Naive thymus-derived CD4-positive, alpha-beta T cell (primary cell): Measurements from ENCODE around the gene AMIGO3. TPM values are rescaled to one million over a fixed set of nuclear protein-coding genes. Genes with fewer than 3 reads are reported as not detected.
A peak's percentile ranks its signal among the peaks of the same experiment; 100 is the strongest.
"Not testable (repeated sequence)": the region's sequence is repeated elsewhere in the genome, so short reads cannot be mapped to it uniquely, and the experiment has no call there.

Experiments
- ATAC-seq: fragments of 150-1000 bp; cut with Tn5 transposase; 2 replicates; pipeline ENCODE4 v1.10.0; 2021; ENCODE audit warnings: mild to moderate bottlenecking, moderate library complexity
- CTCF ChIA-PET: fragments of 350-600 bp; sonication (Branson Sonifier 250); formaldehyde crosslinking; loops from one replicate; lab custom pipeline; 2021; ENCODE audit warnings: antibody characterized with exemption; lab: Charles Lee
- POLR2A ChIA-PET: fragments of 350-600 bp; sonication (Branson Sonifier 250); formaldehyde crosslinking; loops from one replicate; lab custom pipeline; 2021; ENCODE audit warnings: antibody characterized with exemption, inconsistent platforms; lab: Charles Lee
- DNase-seq, 9 donors: peaks; one replicate each; pipeline versions ENCODE4 v3.0.0 to v3.0.0-alpha.2; 2020 to 2022; ENCODE audit warnings: mixed read lengths in 1 of 9
- H3K27ac ChIP-seq: one replicate; pipeline ENCODE4 v1.7.0; 2013; ENCODE audit warnings: mild to moderate bottlenecking, low read depth, low read length, moderate library complexity
- H3K27me3 ChIP-seq, 2 donors: one replicate each; pipeline ENCODE4 v1.7.0; 2013; ENCODE audit warnings: low read length in 2 of 2, mild to moderate bottlenecking in 2 of 2, moderate library complexity in 2 of 2; ENCODE audit not compliant: control insufficient read depth in 2 of 2, insufficient read depth in 2 of 2
- H3K36me3 ChIP-seq, 3 experiments: 1 replicate in 2 of 3; 2 replicates in 1 of 3; pipeline ENCODE4 v1.7.0; 2013; ENCODE audit warnings: low read length in 3 of 3, mild to moderate bottlenecking in 3 of 3, moderate library complexity in 1 of 3; ENCODE audit not compliant: insufficient read depth in 3 of 3, control insufficient read depth in 2 of 3
- H3K4me1 ChIP-seq, 2 donors: one replicate each; pipeline ENCODE4 v1.7.0; 2013; ENCODE audit warnings: low read length in 2 of 2, mild to moderate bottlenecking in 2 of 2, moderate library complexity in 1 of 2; ENCODE audit not compliant: control insufficient read depth in 2 of 2, insufficient read depth in 2 of 2
- H3K4me3 ChIP-seq: 2 replicates; pipeline ENCODE4 v1.7.0; 2013; ENCODE audit warnings: mild to moderate bottlenecking, low read length
- H3K9me3 ChIP-seq, 3 experiments: 1 replicate in 2 of 3; 2 replicates in 1 of 3; pipeline ENCODE4 v1.7.0; 2013; ENCODE audit warnings: low read length in 3 of 3; ENCODE audit not compliant: control insufficient read depth in 2 of 3
- H3K27ac Mint-ChIP-seq, 9 donors: one replicate each; pipeline ENCODE4 v1.8.0; 2020 to 2022; ENCODE audit warnings: mixed read lengths in 9 of 9, mild to moderate bottlenecking in 8 of 9, moderate library complexity in 5 of 9, inconsistent platforms in 2 of 9
- H3K27me3 Mint-ChIP-seq, 5 donors: one replicate each; pipeline ENCODE4 v1.8.0; 2021 to 2022; ENCODE audit warnings: mixed read lengths in 5 of 5, mild to moderate bottlenecking in 1 of 5
- H3K36me3 Mint-ChIP-seq, 5 donors: one replicate each; pipeline ENCODE4 v1.8.0; 2020 to 2022; ENCODE audit warnings: mixed read lengths in 5 of 5, mild to moderate bottlenecking in 3 of 5, inconsistent platforms in 1 of 5
- H3K4me1 Mint-ChIP-seq, 7 donors: one replicate each; pipeline ENCODE4 v1.8.0; 2020 to 2022; ENCODE audit warnings: mixed read lengths in 7 of 7, mild to moderate bottlenecking in 3 of 7, inconsistent platforms in 1 of 7
- H3K4me3 Mint-ChIP-seq, 10 donors: one replicate each; pipeline ENCODE4 v1.8.0; 2020 to 2022; ENCODE audit warnings: mild to moderate bottlenecking in 10 of 10, mixed read lengths in 10 of 10, moderate library complexity in 6 of 10, inconsistent platforms in 2 of 10
- H3K9me3 Mint-ChIP-seq, 11 donors: one replicate each; pipeline ENCODE4 v1.8.0; 2020 to 2022; ENCODE audit warnings: mixed read lengths in 11 of 11, mild to moderate bottlenecking in 4 of 11, inconsistent platforms in 1 of 11, moderate library complexity in 1 of 11
- intact Hi-C, 2 donors: fragments of 100-400 bp; cut with micrococcal nuclease; formaldehyde crosslinking; loops; one replicate each; pipeline ENCODE4 v1.15.1; 2023
- polyA plus RNA-seq, 2 donors: library from polyadenylated mRNA; unstranded; fragments of 300-500 nt; fragmentation: Illumina TruSeq; gene quantifications; one replicate each; pipeline ENCODE4 v1.2.3, GENCODE V29; 2021
- total RNA-seq, 6 experiments: library from RNA in 5 of 6; stranded (reverse) in 5 of 6; gene quantifications; 1 replicate in 5 of 6; 2 replicates in 1 of 6; pipeline ENCODE4 v1.2.3 and lab custom pipeline; 2021 to 2026

The AMIGO3 gene
- total and polyA plus RNA-seq, 7 experiments from 2014 or later: 0.16 to 1.8 (median 0.41) TPM; not detected in 3

GRCh38 chr3:49688338-49689045, 31.0 kb downstream of the AMIGO3 start:
- CTCF ChIA-PET: not testable (repeated sequence)
- H3K4me1 Mint-ChIP-seq: peaks cover 13 to 47% (median 34%) of the 10 kb centered on the region in 7 donors
- intact Hi-C loops: loop anchor here (1.0 to 5.0 kb wide), 5 partner anchors 14 to 241 kb away; partner anchors contain the start of genes APEH (in 2 of the 2), AMIGO3 (in 1 of the 2), GMPPB (in 1 of the 2) and MON1A (in 1 of the 2)

GRCh38 chr3:49687424-49687795, 32.1 kb downstream of the AMIGO3 start:
- H3K27me3 ChIP-seq, POLR2A ChIA-PET, H3K27me3 Mint-ChIP-seq, H3K36me3 Mint-ChIP-seq, ATAC-seq, H3K9me3 ChIP-seq, DNase-seq, CTCF ChIA-PET, H3K27ac ChIP-seq, H3K4me3 ChIP-seq, H3K9me3 Mint-ChIP-seq: not testable (repeated sequence)
- Mint-ChIP-seq H3K27ac (peak overlapping the region in 2 of 9 donors; percentile 31 to 46), H3K4me3 (peak overlapping the region in 8 of 10 donors; percentile 36 to 99 (median 76)), H3K4me1 (peaks cover 12 to 43% (median 31%) of the 10 kb centered on the region in 7 donors)
- Histone ChIP-seq H3K4me1 (peaks cover 6 to 13% of the 10 kb centered on the region in 2 donors), H3K36me3 (peaks cover 0 to 23% (median 0%) of the 10 kb centered on the region in 3 experiments)
- intact Hi-C loops: loop anchor here in 1 of 2 donors (5.0 kb wide), 1 partner anchor 35 kb away; the partner anchor contains the start of gene GMPPB

More at GRCh38 chr3:49688338-49689045, 31.0 kb downstream of the AMIGO3 start:
- not testable (repeated sequence) for H3K36me3 Mint-ChIP-seq, H3K27me3 ChIP-seq, ATAC-seq, H3K9me3 ChIP-seq, DNase-seq, H3K9me3 Mint-ChIP-seq, H3K27me3 Mint-ChIP-seq
- H3K27ac ChIP-seq: peak overlapping the region; percentile 82
- H3K4me1 ChIP-seq: peaks cover 6 to 13% of the 10 kb centered on the region in 2 donors
- H3K27ac Mint-ChIP-seq: peak overlapping the region; percentile 87 to 99 (median 95)
- POLR2A ChIA-PET: interaction anchor here (1.1 to 1.3 kb wide), 2 partner anchors 11 to 15 kb away, joined by 4 to 5 read pairs; no protein-coding TSS in a partner anchor
- peak overlapping the region; percentile 97 for H3K4me3 ChIP-seq
- peak overlapping the region; percentile 84 to 99 (median 96) for H3K4me3 Mint-ChIP-seq
- H3K36me3 ChIP-seq: peaks cover 0 to 12% (median 0%) of the 10 kb centered on the region in 3 experiments

- H3K27me3 ChIP-seq, H3K36me3 Mint-ChIP-seq, POLR2A ChIA-PET, H3K27ac ChIP-seq, CTCF ChIA-PET, H3K9me3 ChIP-seq, H3K27me3 Mint-ChIP-seq, H3K9me3 Mint-ChIP-seq: not testable (repeated sequence)
- Histone ChIP-seq H3K4me3 (peak overlapping the region; percentile 46), H3K4me1 (peaks cover 6 to 13% of the 10 kb centered on the region in 2 donors), H3K36me3 (peaks cover 0 to 28% (median 2%) of the 10 kb centered on the region in 3 experiments)
- Mint-ChIP-seq H3K4me1 (peaks cover 12 to 42% (median 31%) of the 10 kb centered on the region in 7 donors), H3K4me3 (peak overlapping the region in 9 of 10 donors; percentile 36 to 99 (median 76)), H3K27ac (peak overlapping the region in 1 of 9 donors; percentile 31)
- intact Hi-C loops: loop anchor here in 1 of 2 donors (5.0 kb wide), 1 partner anchor 35 kb away; the partner anchor contains the start of gene GMPPB
- ATAC-seq (peak; percentile 16), DNase-seq (peak in 6 of 9 donors; percentile 19 to 44 (median 25))
These were observed 32.6 kb downstream of the AMIGO3 start for GRCh38 chr3:49686769-49687423.

- DNase-seq (peak in 6 of 9 donors; percentile 21 to 46 (median 33)), ATAC-seq (peak; percentile 33)
- H3K27me3 Mint-ChIP-seq, H3K36me3 Mint-ChIP-seq, H3K9me3 ChIP-seq, H3K9me3 Mint-ChIP-seq, CTCF ChIA-PET, H3K27ac ChIP-seq, H3K27me3 ChIP-seq, POLR2A ChIA-PET: not testable (repeated sequence)
- Mint-ChIP-seq H3K27ac (peak overlapping the region in 1 of 9 donors; percentile 28), H3K4me3 (peak overlapping the region in 9 of 10 donors; percentile 38 to 99 (median 75)), H3K4me1 (peaks cover 12 to 38% (median 29%) of the 10 kb centered on the region in 7 donors)
- peak overlapping the region; percentile 46 for H3K4me3 ChIP-seq
- H3K4me1 ChIP-seq: peaks cover 6 to 13% of the 10 kb centered on the region in 2 donors
- peaks cover 0 to 34% (median 5%) of the 10 kb centered on the region in 3 experiments for H3K36me3 ChIP-seq
- intact Hi-C loops: loop anchor here in 1 of 2 donors (5.0 kb wide), 1 partner anchor 36 kb away; the partner anchor contains the start of gene GMPPB
These were observed 33.1 kb downstream of the AMIGO3 start for GRCh38 chr3:49686346-49686745.

GRCh38 chr3:49685846-49686245, 33.6 kb downstream of the AMIGO3 start:
- H3K27me3 ChIP-seq, H3K4me3 ChIP-seq, CTCF ChIA-PET, H3K9me3 Mint-ChIP-seq, H3K36me3 Mint-ChIP-seq, POLR2A ChIA-PET, H3K27me3 Mint-ChIP-seq, H3K27ac Mint-ChIP-seq, H3K27ac ChIP-seq, H3K9me3 ChIP-seq, ATAC-seq: not testable (repeated sequence)
- Mint-ChIP-seq H3K4me3 (peak overlapping the region in 5 of 10 donors; percentile 75 to 99 (median 79)), H3K4me1 (peaks cover 12 to 33% (median 24%) of the 10 kb centered on the region in 7 donors)
- intact Hi-C loops: loop anchor here in 1 of 2 donors (5.0 kb wide), 1 partner anchor 36 kb away; the partner anchor contains the start of gene GMPPB
- Histone ChIP-seq H3K36me3 (peaks cover 0 to 39% (median 8%) of the 10 kb centered on the region in 3 experiments), H3K4me1 (peaks cover 6 to 13% of the 10 kb centered on the region in 2 donors)
- peak in 1 of 9 donors; percentile 8 for DNase-seq

GRCh38 chr3:49685103-49685502, 34.4 kb downstream of the AMIGO3 start:
- DNase-seq, H3K27me3 Mint-ChIP-seq, H3K4me3 ChIP-seq, H3K27ac Mint-ChIP-seq, H3K9me3 ChIP-seq, H3K27ac ChIP-seq, ATAC-seq, H3K4me1 ChIP-seq, POLR2A ChIA-PET, H3K36me3 Mint-ChIP-seq, H3K27me3 ChIP-seq, CTCF ChIA-PET, H3K9me3 Mint-ChIP-seq: not testable (repeated sequence)
- H3K4me1 Mint-ChIP-seq: peaks cover 9 to 27% (median 16%) of the 10 kb centered on the region in 7 donors
- peaks cover 0 to 46% (median 14%) of the 10 kb centered on the region in 3 experiments for H3K36me3 ChIP-seq
- intact Hi-C loops: loop anchor here in 1 of 2 donors (5.0 kb wide), 1 partner anchor 37 kb away; the partner anchor contains the start of gene GMPPB
- H3K4me3 Mint-ChIP-seq: peak overlapping the region in 6 of 10 donors; percentile 14 to 99 (median 44)
